ENCODE results near the gene APOM. TPM values are rescaled to one million over a fixed set of nuclear protein-coding genes. Genes with fewer than 3 reads are reported as not detected.
A peak's percentile ranks its signal among the peaks of the same experiment; 100 is the strongest.

Gene APOM
- total RNA-seq, 1 donor from 2014 or later, result 3.4 TPM

GRCh38 chr6:31636698-31637596 is 18.7 kb upstream of the APOM start:
- peak overlapping the region; percentile 12 for H3K27ac Mint-ChIP-seq
- no peaks in the 10 kb centered on the region for H3K9me3 Mint-ChIP-seq
- peaks cover 71% of the 10 kb centered on the region for H3K36me3 Mint-ChIP-seq (ENCODE audit: low read depth)
- intact Hi-C loops (cut with micrococcal nuclease), result no loop called here
- H3K27me3 Mint-ChIP-seq, result no peaks in the 10 kb centered on the region
- no peak for DNase-seq
- H3K4me3 Mint-ChIP-seq, result no peak overlapping the region
- peaks cover 11% of the 10 kb centered on the region for H3K4me1 Mint-ChIP-seq

- Mint-ChIP-seq H3K27me3 (no peaks in the 10 kb centered on the region), H3K9me3 (no peaks in the 10 kb centered on the region), H3K36me3 (ENCODE audit: low read depth) (peaks cover 71% of the 10 kb centered on the region)
Observed at GRCh38 chr6:31639043-31639442, 16.7 kb upstream of the APOM start.

DNA sequence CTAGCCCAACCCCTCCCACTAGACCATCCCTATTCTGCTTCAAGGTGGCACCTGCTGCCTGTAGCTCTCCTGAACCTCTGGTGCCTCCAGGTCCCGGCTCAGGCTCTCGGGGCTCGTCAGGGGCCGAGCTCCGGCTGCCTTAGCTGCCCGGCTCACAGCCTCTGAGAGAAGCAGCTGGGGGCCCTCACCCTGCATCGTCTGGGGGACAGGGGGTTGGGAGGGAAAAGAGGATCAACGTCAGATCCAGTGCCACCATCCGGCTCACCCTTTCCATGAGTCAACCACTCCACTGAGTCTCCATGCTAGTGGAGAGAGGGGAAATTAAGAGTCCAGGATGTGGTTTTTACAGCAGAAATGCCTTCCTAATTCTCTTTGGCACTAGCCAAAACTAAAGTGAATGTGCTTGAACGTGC is 16.2 kb upstream of the APOM start:
- no peak overlapping the region for H3K4me3 Mint-ChIP-seq
- peak overlapping the region; percentile 77 for H3K27ac Mint-ChIP-seq
- H3K4me1 Mint-ChIP-seq, result peaks cover 8% of the 10 kb centered on the region
- H3K36me3 Mint-ChIP-seq (ENCODE audit: low read depth), result peaks cover 69% of the 10 kb centered on the region
- intact Hi-C loops (cut with micrococcal nuclease), result no loop called here
- no peak for DNase-seq
- H3K9me3 Mint-ChIP-seq, result no peaks in the 10 kb centered on the region
- no peaks in the 10 kb centered on the region for H3K27me3 Mint-ChIP-seq

More at GRCh38 chr6:31639043-31639442, 16.7 kb upstream of the APOM start:
- no peak for DNase-seq
- intact Hi-C loops (cut with micrococcal nuclease), result no loop called here
- no peak overlapping the region for H3K4me3 Mint-ChIP-seq
- peak overlapping the region; percentile 13 for H3K27ac Mint-ChIP-seq
- peaks cover 9% of the 10 kb centered on the region for H3K4me1 Mint-ChIP-seq

DNA sequence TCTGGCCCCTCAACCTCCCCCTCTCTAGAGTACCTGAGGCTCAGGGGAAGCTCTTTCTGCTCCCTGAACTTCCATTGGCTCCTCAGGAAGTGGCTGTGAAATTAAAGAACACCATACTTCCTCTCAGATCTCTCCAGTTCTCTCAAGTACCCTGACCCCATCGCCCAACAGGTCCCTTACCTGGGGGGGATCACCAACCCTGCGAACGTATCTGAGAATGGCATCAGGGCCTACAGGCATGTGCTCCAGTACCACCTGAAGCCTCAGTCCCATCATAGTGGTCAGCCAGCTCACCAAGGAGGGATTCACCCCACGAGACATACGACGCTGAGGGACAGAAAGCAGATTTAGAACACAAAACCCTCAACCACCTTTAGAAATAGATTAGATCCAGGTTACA is 15.1 kb upstream of the APOM start:
- H3K27ac Mint-ChIP-seq, result no peak overlapping the region
- intact Hi-C loops (cut with micrococcal nuclease), result no loop called here
- peaks cover 8% of the 10 kb centered on the region for H3K4me1 Mint-ChIP-seq
- H3K36me3 Mint-ChIP-seq (ENCODE audit: low read depth), result peaks cover 72% of the 10 kb centered on the region
- H3K4me3 Mint-ChIP-seq, result no peak overlapping the region
- no peaks in the 10 kb centered on the region for H3K9me3 Mint-ChIP-seq
- no peaks in the 10 kb centered on the region for H3K27me3 Mint-ChIP-seq
- DNase-seq, result no peak

GRCh38 chr6:31641370-31641769 is 14.3 kb upstream of the APOM start:
- Mint-ChIP-seq H3K9me3 (no peaks in the 10 kb centered on the region), H3K27ac (no peak overlapping the region), H3K36me3 (ENCODE audit: low read depth) (peaks cover 73% of the 10 kb centered on the region), H3K4me1 (peaks cover 8% of the 10 kb centered on the region), H3K27me3 (no peaks in the 10 kb centered on the region), H3K4me3 (no peak overlapping the region)
- intact Hi-C loops (cut with micrococcal nuclease), result no loop called here
- DNase-seq, result no peak

- peaks cover 70% of the 10 kb centered on the region for H3K36me3 Mint-ChIP-seq (ENCODE audit: low read depth)
- intact Hi-C loops (cut with micrococcal nuclease), result no loop called here
- H3K27ac Mint-ChIP-seq, result no peak overlapping the region
- DNase-seq, result no peak
- H3K9me3 Mint-ChIP-seq, result no peaks in the 10 kb centered on the region
- H3K27me3 Mint-ChIP-seq, result no peaks in the 10 kb centered on the region
- no peak overlapping the region for H3K4me3 Mint-ChIP-seq
- H3K4me1 Mint-ChIP-seq, result peaks cover 8% of the 10 kb centered on the region
Observed at GRCh38 chr6:31642798-31643570, 12.7 kb upstream of the APOM start.

DNA sequence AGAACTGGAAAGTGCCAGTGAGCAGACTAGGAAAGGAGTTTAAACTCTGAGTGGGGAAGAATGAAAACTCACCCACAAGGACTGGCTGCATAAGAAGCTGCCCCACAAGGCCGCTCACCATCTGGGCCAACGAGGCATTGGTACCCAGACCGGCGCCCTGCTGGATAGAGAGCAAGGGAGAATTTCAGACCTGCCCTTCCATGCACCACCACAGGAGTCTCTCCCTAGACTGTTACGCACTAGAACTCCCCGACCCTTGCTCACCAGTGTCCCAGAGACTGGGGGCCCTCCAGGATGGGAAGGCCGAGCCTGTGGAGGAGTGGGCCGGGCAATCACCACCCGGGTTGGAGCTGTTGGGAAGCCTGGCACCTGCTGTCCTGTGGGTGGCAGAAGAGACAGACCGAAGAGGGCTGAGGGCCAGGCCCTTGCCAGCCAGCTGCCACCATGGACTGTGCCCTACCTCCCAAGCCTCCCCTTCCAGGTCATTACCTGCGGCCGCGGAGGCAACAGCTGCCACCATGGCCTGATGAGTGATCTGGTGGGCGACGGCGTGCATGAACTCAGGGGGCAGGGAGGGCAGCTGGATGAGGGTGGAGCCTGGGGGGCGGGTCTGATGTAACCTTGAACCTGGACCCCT is 11.8 kb upstream of the APOM start:
- intact Hi-C loops (cut with micrococcal nuclease), result no loop called here
- DNase-seq, result no peak
- Mint-ChIP-seq H3K27ac (no peak overlapping the region), H3K4me1 (peaks cover 10% of the 10 kb centered on the region), H3K4me3 (no peak overlapping the region), H3K9me3 (no peaks in the 10 kb centered on the region), H3K36me3 (ENCODE audit: low read depth) (peaks cover 72% of the 10 kb centered on the region), H3K27me3 (no peaks in the 10 kb centered on the region)

DNA sequence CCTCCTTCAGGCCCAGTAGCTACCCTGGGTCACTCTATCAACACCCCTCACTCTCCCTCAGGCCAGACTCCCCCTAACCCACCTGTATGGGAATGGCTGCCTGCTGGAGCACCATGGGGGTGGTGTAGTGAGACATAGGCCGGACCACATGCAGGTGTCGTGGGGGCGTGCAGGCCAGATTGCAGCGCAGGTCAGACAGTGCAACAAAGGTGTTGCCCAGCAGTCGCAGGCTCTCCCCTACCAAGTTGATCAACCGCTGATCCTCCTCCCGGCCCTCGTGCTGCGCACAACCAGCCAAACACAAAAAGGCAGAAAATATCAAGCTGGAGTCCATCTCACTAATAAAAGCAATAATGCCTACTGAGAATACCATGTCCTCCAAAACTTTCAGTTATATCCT is 10.4 kb upstream of the APOM start:
- H3K36me3 Mint-ChIP-seq (ENCODE audit: low read depth), result peaks cover 73% of the 10 kb centered on the region
- no peaks in the 10 kb centered on the region for H3K27me3 Mint-ChIP-seq
- intact Hi-C loops (cut with micrococcal nuclease), result no loop called here
- no peak overlapping the region for H3K4me3 Mint-ChIP-seq
- peaks cover 14% of the 10 kb centered on the region for H3K4me1 Mint-ChIP-seq
- H3K27ac Mint-ChIP-seq, result no peak overlapping the region
- DNase-seq, result no peak
- H3K9me3 Mint-ChIP-seq, result no peaks in the 10 kb centered on the region

GRCh38 chr6:31651602-31652191 is 4.0 kb upstream of the APOM start:
- peaks cover 48% of the 10 kb centered on the region for H3K4me1 Mint-ChIP-seq
- intact Hi-C loops (cut with micrococcal nuclease), result loop anchor here (1.0 to 2.0 kb wide), 7 partner anchors 9 to 1549 kb away; partner anchors contain the start of genes C6orf47, DDX39B, NFKBIL1 and PRRC2A
- peaks cover 3% of the 10 kb centered on the region for H3K27me3 Mint-ChIP-seq
- peak overlapping the region; percentile 100 for H3K27ac Mint-ChIP-seq
- peaks cover 56% of the 10 kb centered on the region for H3K36me3 Mint-ChIP-seq (ENCODE audit: low read depth)
- H3K9me3 Mint-ChIP-seq, result no peaks in the 10 kb centered on the region
- no peak for DNase-seq
- peak overlapping the region; percentile 94 for H3K4me3 Mint-ChIP-seq

DNA sequence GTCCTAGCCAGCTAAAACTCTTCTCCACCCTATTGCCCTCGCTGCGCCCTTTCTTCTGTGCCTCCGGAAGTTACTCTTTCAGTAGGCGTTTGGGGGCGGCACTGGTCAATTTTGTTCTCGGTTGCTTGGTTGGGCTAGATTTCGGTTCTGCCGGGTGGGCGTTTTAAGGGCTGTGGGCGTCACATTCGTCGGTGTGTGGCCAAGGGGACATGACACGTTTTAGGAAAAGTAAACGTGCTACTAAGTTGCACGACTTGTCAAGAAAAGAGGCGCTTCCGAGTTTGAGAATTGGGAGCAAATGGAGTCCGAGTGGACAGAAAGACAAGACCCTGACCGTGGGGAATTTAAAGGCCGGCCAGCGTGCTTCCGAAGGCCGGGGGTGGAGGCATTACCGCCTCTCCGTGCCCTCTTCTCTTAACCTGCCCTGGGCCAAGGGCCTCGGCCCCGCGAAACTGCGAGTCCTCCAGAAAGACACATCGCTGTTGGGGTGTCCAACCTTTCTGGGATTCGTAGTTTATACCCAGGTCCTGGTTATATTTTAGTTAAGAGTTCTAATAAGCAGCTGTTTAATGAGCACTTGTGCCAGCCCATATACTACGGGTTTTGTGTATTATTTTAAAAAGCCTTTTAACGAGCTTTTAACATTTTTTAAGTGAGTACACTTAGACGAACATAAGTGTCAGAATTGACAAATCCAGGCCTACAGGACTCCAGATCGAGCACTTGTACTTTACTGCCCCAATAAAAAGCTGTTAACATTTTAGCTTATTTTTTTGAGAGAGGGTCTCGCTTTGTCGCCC is 2.6 kb upstream of the APOM start:
- Mint-ChIP-seq H3K9me3 (no peaks in the 10 kb centered on the region), H3K27me3 (peaks cover 3% of the 10 kb centered on the region), H3K4me3 (peak overlapping the region; percentile 94), H3K36me3 (ENCODE audit: low read depth) (peaks cover 53% of the 10 kb centered on the region), H3K4me1 (peaks cover 58% of the 10 kb centered on the region), H3K27ac (peak overlapping the region; percentile 100)
- no peak for DNase-seq
- intact Hi-C loops (cut with micrococcal nuclease), result loop anchor here (1.0 to 2.0 kb wide), 7 partner anchors 7 to 1548 kb away; partner anchors contain the start of genes C6orf47, DDX39B, NFKBIL1 and PRRC2A

DNA sequence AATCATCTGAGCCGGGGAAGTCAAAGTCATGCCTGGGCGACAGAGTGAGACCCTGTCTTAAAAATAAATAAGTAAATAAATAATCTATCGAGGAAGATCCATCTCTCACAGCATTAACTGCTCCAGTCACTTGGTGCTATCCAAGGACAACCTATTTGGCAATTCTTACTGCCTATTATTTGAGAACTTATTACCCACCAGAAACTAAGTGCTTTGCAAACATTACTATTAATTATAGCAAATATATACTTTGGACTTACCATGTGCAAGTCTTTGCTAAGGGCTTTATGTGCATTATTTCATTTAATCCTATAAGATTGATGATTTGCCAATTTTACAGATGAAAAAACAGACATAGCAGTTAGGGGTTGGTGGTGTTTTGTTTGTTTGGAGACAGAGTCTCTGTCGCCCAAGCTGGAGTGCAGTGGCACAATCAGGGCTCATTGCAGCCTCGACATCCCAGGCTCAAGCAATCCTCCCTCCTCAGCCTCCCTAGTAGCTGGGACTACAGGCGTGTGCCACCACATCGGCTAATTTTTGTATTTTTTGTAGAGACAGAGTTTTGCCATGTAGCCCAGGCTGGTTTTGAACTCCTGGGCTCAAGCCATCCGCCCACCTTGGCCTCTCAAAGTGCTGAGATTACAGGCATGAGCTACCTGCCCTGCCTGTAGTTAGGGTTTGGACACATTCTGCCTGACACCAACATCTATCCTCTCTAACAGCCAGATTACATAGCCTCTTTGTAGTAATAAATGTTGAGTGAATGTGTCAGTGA is 933 bp upstream of the APOM start:
- Mint-ChIP-seq H3K9me3 (no peaks in the 10 kb centered on the region), H3K27ac (no peak overlapping the region), H3K4me3 (no peak overlapping the region), H3K36me3 (ENCODE audit: low read depth) (peaks cover 48% of the 10 kb centered on the region), H3K27me3 (peaks cover 3% of the 10 kb centered on the region), H3K4me1 (peaks cover 65% of the 10 kb centered on the region)
- intact Hi-C loops (cut with micrococcal nuclease), result no loop called here
- DNase-seq, result no peak

GRCh38 chr6:31657406-31658157 is 1.9 kb downstream of the APOM start:
- H3K36me3 Mint-ChIP-seq (ENCODE audit: low read depth), result peaks cover 51% of the 10 kb centered on the region
- intact Hi-C loops (cut with micrococcal nuclease), result no loop called here
- H3K27ac Mint-ChIP-seq, result peak overlapping the region; percentile 52
- peaks cover 64% of the 10 kb centered on the region for H3K4me1 Mint-ChIP-seq
- peak; percentile 82 for DNase-seq
- no peaks in the 10 kb centered on the region for H3K9me3 Mint-ChIP-seq
- peak overlapping the region; percentile 36 for H3K4me3 Mint-ChIP-seq
- H3K27me3 Mint-ChIP-seq, result no peaks in the 10 kb centered on the region
